NCI-H1436 (cell line): ENCODE results near the gene EFCC1.
A peak's percentile ranks its signal among the peaks of the same experiment; 100 is the strongest.

Experiments
- DNase-seq: peaks from one replicate; lab custom pipeline; 2025; lab: John Stamatoyannopoulos, UW

EFCC1 gene

GRCh38 chr3:129032716-129033115, 31.6 kb downstream of the EFCC1 start:
- DNase-seq: no peak

DNA sequence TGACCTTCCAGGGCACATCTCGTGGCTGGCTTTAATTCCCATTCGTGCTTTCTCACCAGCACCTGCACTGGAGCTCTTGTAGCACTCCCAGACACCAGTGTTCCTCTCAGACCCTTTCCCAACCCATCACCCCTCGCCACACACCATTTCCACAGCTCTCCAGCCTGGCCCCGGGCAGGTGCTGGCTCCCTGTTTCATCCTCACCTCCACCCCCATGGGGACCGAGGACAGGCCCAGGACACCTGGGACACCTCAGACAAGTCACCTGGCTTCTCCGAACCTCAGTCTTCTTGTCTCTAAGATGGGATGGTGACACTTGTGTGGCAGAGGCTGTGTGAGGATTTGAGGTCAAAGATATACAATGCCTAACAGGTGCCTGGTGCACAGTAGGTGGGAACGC, 32.0 kb downstream of the EFCC1 start:
- DNase-seq: no peak

GRCh38 chr3:129033633-129034321, 32.7 kb downstream of the EFCC1 start:
- DNase-seq: no peak

DNA sequence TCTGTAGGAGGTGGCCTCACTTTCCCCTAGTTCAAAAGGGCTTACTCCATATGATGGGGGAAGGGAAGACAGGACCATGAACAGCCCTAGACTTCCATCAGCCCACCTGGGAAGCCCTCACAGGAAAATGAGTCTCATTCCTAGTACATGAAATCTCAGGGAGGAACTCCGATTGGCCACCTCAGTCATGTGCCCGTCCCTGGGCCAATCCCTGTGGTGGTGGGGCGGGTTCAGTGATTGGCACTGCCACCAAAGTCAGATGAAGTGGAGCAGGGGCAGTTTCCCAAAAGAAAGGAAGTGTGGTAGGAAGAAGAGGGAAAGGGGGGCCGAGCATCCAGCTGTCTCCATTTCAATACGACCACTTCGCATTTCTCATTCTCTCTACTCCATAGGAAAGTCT, 33.5 kb downstream of the EFCC1 start:
- no peak for DNase-seq

DNA sequence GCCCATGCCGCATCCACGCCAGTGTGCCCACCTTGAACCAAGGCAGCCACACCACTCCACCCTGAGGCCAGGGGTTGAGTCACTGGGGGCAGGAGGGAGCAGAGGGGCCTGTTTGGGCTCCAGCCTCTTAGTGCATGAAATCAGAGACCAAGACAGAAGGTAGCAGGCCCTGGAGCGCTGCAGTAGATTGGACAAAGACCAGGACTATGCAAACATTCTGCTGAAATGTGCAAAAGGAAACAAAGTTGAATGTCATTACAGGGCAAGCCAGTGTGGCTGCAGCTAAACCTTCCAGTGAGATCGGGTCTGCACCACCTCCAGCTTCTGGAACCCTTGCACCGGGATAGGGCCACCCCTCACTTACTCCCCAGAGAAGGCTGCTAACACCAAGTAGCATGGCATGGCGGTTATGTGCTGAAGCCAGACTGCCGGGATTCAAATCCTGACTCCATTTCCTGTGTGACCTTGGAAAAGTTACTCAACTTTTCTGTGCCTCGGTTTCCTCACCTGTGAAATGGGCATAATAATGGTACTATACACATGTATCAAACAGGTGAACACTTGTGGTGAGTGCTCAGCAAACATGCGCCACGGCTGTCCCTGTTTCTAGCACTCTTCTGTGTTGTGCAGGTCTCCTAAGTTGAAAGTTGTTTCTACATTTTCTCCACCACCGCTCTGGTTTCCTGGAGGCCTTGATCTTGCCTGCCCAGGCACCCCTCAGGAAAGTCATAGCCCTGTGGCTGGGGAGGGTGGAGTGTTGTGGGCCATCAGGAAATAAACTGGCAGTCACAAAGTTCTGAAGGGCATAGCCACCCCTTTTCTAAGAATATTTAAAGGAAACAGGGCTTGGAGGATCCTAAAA, 34.5 kb downstream of the EFCC1 start:
- no peak for DNase-seq

DNA sequence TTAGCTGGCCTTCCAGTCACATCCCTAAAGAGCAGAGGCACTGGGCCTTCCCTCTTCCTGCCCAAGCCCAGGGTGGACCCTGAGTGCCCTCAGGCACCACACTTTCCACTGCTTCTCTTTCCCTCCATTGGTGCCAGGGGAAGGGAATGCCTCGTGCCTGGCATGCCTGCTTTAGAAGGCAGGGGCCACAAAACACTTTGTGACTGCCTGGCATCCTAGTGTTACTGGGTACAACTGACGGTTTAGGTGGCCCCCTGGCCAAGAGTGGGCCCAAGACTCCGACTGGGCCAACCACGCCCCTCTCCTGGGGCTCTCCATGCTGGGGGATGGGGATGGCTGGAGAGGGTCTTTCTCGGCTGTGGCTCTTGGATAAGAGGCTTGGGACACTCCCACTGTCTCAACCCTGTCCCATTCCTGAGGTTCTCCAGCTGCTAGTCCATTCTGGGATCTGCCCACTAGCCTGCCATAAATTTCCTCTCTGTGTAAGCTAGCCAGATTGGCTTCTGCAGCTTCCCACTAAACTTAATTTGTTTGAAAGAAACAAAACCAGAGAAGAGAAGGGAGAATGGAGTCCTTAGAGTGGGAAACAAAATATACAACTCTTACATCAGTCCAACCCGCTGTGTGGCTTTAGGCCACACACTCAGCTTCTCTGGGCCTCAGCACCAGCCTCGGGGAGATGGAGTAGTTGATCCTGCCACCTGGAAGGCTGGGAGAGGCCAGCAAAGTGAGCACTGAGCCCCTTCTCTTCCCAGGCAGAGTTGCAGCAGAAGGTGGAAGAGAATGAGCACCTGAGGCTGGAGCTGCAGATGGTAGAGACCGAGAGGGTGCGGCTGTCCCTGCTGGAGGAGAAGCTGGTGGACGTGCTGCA, 35.4 kb downstream of the EFCC1 start:
- DNase-seq: no peak

DNA sequence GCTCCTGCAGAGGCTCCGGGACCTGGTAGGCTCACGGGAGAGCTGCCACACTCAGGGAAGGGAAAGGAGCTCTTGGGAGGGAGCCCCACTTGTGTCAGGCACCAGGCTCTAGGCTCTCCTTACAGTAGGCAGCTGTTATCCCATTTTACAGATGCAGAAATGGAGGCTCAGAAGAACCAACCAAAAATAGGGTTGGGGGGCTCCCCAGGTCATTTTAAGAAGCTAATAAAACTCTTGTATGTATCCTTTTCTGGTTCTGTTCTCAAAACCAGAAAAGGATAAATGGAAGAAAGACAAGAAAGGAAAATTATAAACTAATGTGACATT, 36.0 kb downstream of the EFCC1 start:
- no peak for DNase-seq

- DNase-seq: no peak
These were observed 37.2 kb downstream of the EFCC1 start for GRCh38 chr3:129038121-129038855.

DNA sequence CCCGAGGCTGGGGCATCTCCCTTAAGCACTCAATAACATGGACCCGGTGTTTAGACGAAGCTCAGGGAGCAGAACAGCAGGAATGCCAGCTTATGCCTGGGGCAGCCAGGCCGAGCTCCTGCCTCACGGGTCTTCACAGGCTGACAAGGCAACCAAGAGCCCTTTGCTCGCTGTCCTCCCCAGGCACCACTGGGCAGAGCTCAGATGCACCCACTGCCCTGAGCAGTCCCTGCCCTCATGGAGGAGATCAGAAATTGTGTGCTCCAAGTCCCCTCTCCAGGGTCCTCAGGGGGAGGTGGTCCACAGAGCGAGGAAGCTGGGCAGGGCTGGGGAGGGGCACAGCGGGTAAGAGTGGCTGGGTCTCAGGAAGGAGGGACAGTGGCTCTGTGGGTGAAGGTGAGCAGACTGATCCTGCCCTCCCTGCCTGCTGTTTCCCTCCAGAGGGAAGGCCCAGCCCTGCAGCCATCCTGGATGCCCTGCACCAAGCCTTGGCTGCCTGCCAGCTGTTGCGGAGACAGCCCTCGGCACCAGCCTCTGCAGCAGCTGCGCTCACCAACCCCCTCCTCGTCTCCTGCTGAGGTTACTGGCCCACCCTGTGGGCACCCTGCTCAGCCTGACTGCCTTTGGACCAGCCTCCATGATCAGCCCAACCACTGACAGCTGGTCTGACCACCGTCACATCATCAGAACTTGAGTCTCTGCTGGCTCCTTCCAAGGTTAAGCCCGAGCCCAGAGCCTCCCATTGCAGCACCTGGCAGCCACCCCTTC, 38.4 kb downstream of the EFCC1 start:
- DNase-seq: peak; percentile 79

DNA sequence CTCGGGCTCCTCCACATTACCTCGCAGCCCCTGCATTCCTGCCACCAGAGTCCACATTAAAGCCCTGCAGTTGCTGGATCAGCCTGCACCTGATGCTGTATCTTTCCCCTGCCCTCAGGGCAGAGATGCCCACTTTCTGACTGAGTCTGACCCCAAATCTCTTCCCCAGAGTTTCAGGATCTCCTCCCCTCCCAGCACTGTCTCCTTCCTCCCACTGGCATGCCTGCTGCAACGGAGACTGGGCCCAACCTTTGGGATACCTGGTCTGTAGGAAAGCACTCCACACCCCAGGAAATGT, 38.9 kb downstream of the EFCC1 start:
- DNase-seq: no peak

DNA sequence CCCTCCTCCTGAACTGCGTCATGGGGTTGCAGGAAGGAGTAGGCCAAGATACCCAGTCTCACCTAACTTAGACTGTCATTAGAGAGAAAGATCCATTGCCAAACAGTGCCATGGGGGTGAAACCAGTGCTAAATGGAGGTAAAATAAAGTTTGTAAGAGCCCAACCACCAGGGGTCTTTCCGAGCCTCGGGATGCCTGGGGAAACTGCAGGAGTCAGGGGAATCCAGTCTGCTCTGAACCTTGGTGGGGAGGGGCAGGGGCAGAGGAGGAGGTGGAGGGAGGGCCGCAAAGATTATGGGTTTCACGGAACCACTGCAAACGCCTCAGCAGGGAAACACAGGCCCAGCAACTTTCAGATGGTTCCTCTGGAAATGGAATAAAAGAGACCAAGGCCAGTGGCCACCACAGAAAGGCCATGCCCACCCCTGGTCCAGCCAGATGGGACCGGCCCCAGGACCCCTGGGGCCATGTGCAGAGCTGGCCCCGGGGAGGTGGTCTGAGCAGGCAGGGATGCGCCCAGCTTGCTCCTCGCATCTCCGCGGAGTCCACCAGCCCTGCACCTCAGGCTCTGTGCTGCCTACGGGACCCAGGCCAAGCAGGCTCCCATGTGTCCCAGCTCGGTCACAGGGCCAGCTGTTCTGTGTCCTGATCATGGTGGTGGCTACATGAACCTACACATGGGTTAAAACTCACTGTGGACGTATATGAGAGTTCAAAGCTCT, 39.6 kb downstream of the EFCC1 start:
- DNase-seq: no peak

- DNase-seq: no peak
These were observed 44.6 kb downstream of the EFCC1 start for GRCh38 chr3:129045675-129046036.

DNA sequence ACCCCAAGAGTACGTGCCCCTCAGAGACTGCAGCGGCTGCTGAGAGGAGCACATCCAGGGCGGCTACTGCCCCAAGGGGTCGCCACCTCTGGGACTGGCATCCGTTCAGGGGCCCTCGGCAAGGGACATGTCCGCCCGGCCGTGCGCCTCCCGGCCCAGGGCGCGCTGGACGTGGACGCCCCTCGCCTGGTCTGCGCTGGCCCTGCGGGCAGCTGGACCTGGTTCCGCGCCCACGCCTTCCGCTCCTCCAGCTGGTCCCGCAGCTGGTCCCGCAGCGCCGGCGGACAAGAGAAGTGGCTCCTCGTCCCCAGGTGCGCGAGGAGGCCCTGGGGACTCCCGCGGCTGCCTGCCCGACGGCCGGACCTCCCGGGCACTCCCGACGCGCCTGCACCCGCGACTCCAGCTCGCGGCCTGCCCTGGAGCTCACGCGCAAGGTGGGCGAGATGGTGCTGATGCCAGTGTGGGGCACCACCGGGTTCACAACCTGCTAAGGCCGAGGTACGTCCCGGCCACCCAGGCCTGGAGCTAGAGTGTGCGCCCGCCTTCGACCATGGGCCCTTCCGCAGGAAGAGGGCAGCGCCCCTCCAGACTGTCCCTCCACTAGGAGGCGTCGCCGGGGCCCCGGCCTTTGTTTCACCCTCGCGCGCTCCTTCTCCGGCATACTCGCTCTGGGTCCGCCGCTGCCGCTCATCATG, 45.1 kb downstream of the EFCC1 start:
- DNase-seq: no peak

- no peak for DNase-seq
These were observed 45.8 kb downstream of the EFCC1 start for GRCh38 chr3:129046732-129047552.

- DNase-seq: no peak
These were observed 46.4 kb downstream of the EFCC1 start for GRCh38 chr3:129047553-129047839.

GRCh38 chr3:129050556-129051295, 49.6 kb downstream of the EFCC1 start:
- no peak for DNase-seq

DNA sequence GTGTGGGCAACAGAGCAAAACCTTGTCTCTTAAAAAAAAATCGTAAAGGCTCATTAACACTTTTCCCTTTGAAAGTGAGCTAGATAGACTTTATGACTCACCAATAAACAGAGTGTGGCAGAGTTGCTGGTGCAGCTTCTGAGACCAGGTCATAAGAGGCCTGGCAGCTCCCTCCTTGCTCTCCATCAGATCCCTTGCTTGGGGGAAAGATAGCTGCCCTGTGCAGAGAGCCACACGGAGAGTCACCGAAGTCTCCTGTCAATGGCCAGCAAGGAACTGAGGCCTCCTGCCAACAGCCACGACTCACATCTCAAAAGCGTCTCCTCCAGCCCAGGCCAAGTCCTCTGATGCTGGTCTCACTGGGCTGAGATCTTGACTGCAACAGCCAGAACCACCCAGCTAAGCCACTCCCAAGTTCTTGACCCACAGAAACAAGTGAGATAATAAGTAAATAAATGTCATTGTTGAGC, 50.8 kb downstream of the EFCC1 start:
- no peak for DNase-seq

DNA sequence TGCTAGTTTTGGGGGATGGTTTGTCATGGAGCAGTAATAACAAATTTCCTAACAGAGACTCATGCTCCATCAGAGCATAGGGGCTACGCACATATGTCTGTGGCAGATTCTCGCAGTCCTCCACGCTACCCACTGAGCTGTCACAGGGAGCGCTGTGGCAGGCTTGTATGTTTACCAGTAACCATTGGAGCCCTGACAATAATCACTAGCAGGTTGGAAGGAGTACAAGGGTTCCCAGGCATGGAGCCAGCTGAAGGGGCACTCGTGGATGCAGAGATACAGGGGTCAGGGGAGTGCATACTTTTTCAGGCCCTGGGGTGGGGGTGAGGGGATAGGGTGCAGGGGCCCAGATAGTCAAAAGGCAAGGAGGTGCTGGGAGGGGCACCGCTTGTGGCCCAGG, 51.6 kb downstream of the EFCC1 start:
- no peak for DNase-seq

DNA sequence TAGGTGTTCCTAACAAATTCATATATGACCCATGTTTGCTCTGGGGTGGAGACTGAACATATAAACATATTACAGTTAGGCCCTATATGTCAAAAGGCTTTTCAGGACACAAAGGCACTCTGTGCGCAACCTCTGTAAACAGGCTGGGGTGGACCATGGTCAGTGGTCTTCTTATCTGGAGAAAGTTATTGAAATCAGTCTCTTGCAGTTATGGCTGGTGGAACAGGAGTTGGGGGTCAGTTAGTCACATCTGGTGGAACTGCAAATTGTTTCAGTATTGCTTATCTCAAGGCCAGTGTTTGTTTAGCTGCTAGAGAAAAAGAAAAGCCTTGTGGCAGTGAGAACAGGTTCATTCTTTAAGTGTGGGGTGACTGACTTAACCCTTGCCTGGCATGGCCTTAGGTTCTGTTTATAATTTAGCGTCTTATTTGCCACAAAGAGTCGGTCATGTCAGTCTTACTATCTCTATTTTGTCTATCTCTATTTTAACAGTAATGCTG, 53.6 kb downstream of the EFCC1 start:
- no peak for DNase-seq
